GM20000 (cell line): ENCODE measurements around the gene PI4KA.
"Not testable (repeated sequence)": the region's sequence is repeated elsewhere in the genome, so short reads cannot be mapped to it uniquely, and the experiment has no call there.

Source experiments
- DNase-seq: peaks from one replicate; pipeline ENCODE4 v3.0.0; 2012; ENCODE audit warnings: low spot score
- TF ChIP-seq, protein P1 (sequence below): IDR thresholded peaks from 2 replicates; pipeline ENCODE4 v1.5.1; 2012; ENCODE audit warnings: mild to moderate bottlenecking, control low read depth; ENCODE audit errors: extremely low read depth, missing control alignments

Gene PI4KA

DNA sequence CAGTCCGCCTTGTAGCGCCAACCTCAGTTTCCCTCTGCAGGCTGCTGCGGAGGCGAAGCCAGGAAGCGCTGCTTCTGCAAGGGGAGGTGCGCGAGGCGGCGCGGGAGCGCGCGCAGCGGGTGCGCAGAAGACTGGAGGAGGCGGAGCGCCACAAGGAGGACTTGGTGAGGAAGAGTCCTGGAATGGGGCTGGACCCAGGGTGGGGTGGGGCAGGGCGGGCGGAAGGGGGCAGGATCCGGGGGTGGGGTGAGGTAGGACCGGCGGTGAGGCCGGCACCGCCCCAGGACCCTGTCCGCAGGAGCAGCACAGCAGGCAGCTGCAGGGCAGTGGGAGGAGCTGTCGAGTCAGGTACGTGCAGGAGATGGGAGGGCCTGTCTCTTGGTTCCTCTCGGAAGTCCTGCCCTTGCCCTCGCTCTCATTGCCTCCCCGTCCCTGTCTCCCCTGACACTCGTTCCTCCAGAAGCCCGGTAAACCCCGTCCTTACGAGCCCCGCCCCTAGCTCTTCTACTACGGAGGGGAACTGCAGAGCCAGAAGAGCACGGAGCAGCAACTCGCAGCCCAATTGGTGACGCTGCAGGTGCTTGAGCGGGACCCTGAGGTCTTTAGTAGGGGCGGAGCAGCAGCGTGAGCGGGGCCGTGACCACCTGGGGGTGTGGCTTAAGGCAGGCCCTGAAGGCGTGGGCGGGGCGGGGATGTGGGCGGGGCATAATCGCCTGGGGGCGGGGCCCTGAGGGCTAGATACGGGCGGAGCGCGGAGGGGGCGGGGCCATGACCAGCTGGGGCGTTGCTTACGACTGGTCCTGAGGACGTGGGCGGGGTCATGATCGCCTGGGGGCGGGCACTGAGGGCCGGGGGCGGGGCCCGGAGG, 155.8 kb downstream of the PI4KA start:
- peak; percentile 96 for DNase-seq

DNA sequence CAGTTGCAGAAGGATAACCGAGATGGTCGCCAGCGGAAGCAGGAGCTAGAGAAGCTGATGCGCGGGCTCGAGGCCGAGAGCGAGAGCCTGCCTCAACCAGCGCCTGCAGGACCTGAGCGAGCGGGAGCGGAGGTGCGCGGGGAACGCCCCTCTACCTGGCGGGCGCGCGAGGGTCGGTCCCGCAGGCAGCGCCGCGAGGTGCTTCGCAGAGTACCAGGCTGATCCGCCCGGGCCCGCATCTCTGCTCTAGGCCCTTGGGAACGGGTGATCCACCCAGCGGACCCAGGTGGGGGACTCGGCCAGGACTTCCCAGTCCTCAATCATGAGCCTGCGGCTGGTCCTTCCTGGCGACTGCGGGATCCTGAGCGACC, 156.5 kb downstream of the PI4KA start:
- DNase-seq, result not testable (repeated sequence)

DNA sequence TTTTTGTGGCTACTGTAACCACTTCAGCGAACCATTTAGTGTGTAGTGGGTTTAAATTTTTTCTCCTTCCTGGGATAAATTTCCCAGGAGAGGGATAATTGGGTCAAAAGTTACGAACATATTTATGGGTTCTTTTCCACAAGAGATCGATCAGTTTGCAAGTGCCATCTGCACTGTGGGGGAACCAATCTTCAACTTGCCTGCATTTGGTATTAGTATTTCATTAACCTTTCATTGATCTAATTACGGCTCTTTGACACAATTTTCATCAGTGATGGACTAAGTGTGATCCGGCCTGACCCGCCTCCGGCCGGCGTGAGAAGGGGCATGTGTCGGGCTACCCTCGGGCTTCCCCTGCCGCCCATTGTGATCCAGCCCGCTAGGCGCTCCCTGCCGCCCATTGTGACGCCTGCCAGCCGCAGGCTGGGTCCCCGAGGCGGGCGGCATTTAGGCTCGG, 156.9 kb downstream of the PI4KA start:
- DNase-seq, result not testable (repeated sequence)

DNA sequence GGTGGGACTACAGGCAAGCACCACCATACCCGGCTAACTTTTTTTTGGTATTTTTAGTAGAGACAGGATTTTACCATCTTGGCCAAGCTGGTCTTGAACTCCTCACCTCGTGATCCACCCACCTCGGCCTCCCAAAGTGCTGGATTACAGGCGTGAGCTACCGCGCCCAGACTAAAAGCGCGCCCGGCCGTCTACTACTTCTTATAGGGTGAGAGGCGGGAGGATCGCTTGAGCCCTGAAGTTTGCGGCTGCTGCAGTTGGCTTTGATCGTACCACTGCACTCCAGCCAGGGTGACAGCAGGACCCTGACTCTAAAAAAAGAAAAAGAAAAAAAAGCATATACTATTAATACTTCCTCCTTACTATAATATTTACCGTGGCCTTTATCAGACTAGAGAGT, 158.3 kb downstream of the PI4KA start:
- not testable (repeated sequence) for DNase-seq

DNA sequence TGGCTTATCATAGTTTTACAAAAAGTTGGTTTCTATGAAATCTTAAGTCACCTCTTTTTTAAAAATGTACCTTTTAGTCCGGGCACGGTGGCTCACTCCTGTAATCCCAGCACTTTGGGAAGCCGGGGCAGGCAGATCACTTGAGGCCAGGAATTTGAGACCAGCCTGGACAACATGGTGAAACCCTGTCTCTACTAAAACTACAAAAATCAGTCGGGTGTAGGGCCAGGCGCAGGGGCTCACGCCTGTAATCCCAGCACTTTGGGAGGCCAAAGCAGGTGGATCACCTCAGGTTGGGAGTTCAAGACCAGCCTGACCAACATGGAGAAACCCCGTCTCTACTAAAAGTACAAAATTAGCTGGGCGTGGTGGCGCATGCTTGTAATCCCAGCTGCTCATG, 158.8 kb downstream of the PI4KA start:
- not testable (repeated sequence) for DNase-seq

DNA sequence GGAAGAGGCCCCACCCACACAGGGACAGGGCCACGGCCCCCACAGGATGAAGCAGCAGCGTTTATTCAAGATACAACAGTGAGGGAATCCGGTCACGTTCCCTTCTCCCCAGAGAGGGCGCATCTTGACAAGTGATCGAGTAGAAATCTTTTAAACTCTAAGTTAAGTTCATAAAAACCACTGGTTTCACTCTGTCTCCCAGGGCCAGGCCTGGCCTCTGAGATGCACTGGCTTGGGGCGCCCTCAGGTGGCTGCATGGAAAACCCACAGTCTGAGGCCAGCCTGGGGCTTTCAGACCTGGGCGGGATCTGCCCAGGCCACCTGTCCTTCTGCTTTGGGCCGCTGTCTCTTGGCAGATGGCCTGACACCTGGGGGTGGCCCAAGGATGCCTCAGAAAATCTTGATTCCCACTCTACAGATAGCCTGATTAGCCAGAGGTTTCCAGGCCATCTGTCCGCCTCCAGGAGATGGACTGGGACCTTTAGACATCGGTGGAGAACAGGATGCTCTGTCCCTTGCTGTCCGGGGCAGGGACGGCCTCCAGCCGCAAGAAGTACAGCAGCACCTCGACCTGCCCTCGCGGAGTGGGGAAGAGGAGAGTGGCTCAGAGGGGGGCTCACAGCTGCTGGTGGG, 161.0 kb downstream of the PI4KA start:
- peak; percentile 70 for DNase-seq
- TF ChIP-seq, protein P1, sequence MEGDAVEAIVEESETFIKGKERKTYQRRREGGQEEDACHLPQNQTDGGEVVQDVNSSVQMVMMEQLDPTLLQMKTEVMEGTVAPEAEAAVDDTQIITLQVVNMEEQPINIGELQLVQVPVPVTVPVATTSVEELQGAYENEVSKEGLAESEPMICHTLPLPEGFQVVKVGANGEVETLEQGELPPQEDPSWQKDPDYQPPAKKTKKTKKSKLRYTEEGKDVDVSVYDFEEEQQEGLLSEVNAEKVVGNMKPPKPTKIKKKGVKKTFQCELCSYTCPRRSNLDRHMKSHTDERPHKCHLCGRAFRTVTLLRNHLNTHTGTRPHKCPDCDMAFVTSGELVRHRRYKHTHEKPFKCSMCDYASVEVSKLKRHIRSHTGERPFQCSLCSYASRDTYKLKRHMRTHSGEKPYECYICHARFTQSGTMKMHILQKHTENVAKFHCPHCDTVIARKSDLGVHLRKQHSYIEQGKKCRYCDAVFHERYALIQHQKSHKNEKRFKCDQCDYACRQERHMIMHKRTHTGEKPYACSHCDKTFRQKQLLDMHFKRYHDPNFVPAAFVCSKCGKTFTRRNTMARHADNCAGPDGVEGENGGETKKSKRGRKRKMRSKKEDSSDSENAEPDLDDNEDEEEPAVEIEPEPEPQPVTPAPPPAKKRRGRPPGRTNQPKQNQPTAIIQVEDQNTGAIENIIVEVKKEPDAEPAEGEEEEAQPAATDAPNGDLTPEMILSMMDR, result peak; percentile 56

DNA sequence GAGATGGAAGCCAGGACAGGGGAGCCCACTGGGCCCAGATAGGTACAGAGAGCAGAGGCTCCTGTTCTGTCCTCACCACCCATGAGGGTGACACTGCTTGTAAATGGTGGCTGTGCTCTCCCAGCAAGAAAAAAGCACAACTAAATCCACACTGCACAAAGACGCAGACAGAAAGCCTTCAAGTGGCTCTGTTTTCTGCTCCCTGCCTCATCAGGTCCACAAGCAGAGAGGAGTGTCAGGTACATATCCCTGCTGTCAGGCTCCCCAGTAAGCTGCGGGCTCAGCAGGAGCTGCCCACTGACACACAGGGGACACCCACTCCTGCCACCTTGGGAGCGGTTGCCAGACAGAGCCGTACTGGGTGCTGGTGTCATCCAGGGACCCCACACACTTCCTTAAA, 162.6 kb downstream of the PI4KA start:
- not testable (repeated sequence) for DNase-seq

DNA sequence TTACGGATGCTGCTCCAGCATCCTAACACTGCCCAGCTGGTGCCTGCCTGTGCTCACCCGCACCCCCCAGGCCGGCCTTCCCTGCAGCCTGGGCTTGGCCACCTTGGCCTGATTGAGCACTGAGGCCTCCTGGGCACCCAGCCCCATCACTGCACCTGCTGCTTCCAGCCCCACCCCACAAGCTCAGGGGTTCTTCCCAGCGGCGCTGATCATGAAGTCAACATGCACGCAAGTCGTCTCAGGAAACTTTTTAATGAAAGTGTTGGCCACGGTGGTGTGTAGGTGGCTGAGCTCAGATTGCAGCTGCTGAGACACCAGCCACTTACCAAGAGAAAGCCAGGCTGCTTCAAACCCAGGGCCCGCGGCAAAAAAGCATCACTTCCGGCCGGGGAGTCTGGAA, 163.4 kb downstream of the PI4KA start:
- not testable (repeated sequence) for DNase-seq

DNA sequence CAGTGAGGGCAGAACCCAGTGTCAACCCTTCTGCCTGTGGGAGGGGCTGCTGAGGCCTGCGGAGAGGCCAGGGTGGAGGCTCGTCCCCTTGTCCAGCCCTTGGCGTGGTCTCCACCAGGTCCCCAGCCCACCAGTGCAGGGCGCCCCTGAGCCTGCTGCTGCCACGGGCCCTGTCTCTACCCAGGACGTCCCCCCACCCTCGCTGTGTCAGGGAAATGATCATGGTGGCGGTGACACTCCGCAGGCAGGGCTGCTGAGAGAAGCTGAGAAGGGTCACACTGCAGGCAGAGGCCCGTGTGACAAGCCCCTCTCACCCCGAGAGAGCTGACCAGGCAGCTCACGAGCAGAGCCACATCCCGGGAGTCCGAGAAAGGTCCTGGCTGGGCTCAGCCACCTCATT, 164.4 kb downstream of the PI4KA start:
- DNase-seq, result not testable (repeated sequence)

DNA sequence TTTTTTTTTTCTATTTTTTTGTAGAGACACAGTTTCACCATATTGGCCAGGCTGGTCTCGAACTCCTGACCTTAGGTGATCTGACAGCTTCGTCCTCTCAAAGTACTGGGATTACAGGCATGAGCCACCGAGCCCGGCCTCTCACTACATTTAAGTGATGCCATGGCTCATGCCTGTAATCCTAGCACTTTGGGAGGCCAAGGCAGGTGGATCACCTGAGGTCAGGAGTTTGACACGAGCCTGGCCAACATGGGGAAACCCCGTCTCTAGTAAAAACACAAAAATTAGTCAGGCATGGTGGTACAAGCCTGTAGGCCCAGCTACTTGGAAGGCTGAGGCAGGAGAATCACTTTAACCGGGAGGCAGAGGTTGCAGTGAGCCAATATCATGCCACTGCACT, 165.7 kb downstream of the PI4KA start:
- DNase-seq, result not testable (repeated sequence)

DNA sequence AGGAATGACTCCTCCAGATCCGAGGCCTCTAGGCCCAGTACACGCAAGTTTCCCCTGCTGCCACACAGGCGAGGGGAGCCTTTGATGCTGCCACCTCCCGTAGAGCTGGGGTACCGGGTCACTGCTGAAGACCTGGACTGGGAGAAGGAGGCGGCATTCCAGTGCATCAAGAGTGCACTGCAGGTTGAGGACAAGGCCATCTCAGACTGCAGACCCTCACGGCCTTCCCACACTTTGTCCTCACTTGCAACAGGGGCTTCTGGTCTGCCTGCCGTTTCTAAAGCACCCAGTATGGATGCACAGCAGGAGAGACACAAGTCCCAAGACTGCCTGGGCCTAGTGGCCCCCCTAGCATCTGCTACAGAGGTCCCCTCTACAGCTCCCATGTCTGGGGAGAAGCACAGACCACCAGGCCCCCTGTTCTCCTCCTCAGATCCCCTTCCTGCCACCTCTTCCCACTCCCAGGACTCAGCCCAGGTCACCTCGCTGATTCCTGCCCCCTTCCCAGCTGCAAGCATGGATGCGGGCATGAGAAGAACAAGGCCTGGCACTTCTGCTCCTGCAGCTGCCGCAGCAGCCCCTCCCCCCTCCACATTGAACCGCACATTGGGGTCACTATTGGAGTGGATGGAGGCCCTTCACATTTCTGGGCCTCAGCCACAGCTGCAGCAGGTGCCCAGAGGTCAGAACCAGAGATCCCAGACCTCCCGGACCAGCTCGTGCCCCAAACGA, 167.9 kb downstream of the PI4KA start:
- DNase-seq, result not testable (repeated sequence)

DNA sequence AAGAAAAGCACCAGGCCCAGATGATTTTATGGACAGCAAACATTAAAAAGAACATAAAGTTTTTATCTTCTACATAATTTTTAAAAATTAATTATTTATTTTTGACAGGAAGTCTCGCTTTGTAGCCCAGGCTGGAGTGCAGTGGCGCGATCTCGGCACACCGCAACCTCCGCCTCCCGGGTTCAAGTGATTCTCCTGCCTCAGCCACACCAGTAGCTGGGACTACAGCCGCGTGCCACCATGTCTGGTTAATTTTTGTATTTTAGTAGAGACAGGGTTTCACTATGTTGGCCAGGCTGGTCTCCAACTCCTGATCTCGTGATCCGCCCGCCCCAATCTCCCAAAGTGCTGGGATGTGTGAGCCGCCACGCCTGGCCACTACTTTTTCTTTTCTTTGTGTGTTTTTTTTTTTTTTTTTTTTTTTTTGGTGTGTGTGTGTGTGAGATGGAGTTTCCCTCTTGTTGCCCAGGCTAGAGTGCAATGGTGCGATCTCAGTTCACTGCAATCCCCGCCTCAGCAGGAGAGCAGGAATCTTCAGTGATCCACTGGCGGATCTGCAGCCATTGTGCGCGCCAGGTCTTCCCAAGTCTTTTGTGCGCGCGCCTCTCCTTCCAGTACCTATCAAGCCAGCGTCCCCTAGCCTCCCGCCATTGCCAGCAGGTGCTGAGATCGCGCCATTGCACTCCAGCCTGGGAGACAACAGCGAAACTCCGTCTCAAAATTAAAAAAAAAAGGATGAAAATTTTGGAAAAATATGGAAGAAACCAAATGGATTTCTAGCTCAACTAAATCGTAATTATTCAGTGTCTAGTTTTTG, 171.0 kb downstream of the PI4KA start:
- DNase-seq, result not testable (repeated sequence)

DNA sequence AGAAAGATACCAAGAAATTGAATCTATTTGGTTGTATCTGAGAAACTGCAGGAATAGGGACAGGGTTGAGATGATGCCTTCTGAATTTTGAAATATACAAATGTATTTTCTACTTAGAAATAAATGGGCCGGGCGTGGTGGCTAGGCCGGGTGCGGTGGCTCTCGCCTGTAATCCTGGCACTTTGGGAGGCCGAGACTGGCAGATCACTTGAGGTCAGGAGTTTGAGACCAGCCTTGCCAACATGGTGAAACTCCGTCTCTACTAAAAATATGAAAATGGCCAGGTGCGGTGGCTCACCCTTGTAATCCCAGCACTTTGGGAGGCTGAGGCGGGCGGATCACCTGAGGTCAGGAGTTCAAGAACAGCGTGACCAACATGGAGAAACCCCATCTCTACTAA, 172.8 kb downstream of the PI4KA start:
- DNase-seq, result not testable (repeated sequence)

DNA sequence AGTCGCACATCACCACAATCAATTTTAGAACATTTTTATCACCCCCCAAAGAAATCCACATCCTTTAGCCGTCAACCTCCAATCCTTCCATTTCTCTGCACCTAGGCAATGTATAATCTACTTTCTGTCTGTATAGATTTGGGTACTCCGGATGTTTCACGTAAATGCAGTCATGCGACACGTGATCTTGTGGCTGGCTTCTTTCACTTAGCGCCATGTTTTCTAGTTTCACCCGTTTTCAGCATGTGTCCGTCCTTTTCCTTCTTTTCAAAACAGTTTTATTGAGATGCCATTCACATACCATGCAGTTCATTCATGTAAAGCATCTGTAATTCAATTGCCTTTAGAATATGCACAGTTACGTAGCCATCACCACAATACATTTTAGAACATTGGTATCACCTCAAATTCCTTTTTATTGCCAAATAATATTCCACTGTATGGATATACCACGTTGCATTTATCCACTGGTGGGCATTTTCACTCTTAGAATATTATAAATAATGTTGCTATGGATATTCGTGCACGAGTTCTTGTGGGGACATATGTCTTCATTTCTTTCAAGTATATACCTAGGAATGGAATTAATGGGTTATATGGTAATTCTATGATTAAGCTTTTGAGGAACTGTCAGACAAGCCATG, 179.7 kb downstream of the PI4KA start:
- DNase-seq, result not testable (repeated sequence)
